Measurements from ENCODE around the gene ASS1.

The ASS1 gene

GRCh38 chr9:130477564-130477963, 32.8 kb downstream of the ASS1 start:
- DNase-seq, result no peak

GRCh38 chr9:130478152-130478551, 33.4 kb downstream of the ASS1 start:
- DNase-seq, result no peak

GRCh38 chr9:130478736-130479575, 34.2 kb downstream of the ASS1 start:
- no peak for DNase-seq

GRCh38 chr9:130479587-130479986, 34.8 kb downstream of the ASS1 start:
- no peak for DNase-seq

GRCh38 chr9:130480673-130481072, 35.9 kb downstream of the ASS1 start:
- no peak for DNase-seq

GRCh38 chr9:130482463-130482862, 37.7 kb downstream of the ASS1 start:
- no peak for DNase-seq

- no peak for DNase-seq
These were observed 38.7 kb downstream of the ASS1 start for GRCh38 chr9:130483371-130483971.

GRCh38 chr9:130484362-130485072, 39.8 kb downstream of the ASS1 start:
- no peak for DNase-seq

GRCh38 chr9:130486103-130486502, 41.3 kb downstream of the ASS1 start:
- DNase-seq, result no peak

GRCh38 chr9:130487500-130487899, 42.7 kb downstream of the ASS1 start:
- no peak for DNase-seq

- no peak for DNase-seq
These were observed 44.0 kb downstream of the ASS1 start for GRCh38 chr9:130488621-130489330.

GRCh38 chr9:130490981-130491380, 46.2 kb downstream of the ASS1 start:
- no peak for DNase-seq

GRCh38 chr9:130491830-130492482, 47.2 kb downstream of the ASS1 start:
- no peak for DNase-seq

GRCh38 chr9:130493021-130493420, 48.3 kb downstream of the ASS1 start:
- no peak for DNase-seq

GRCh38 chr9:130493476-130493875, 48.7 kb downstream of the ASS1 start:
- no peak for DNase-seq

- no peak for DNase-seq
These were observed 50.3 kb downstream of the ASS1 start for GRCh38 chr9:130495067-130495466.

GRCh38 chr9:130497139-130497538, 52.4 kb downstream of the ASS1 start:
- no peak for DNase-seq

- no peak for DNase-seq
These were observed 53.6 kb downstream of the ASS1 start for GRCh38 chr9:130498298-130498917.

GRCh38 chr9:130498918-130499698, 54.3 kb downstream of the ASS1 start:
- no peak for DNase-seq

GRCh38 chr9:130499804-130500263, 55.1 kb downstream of the ASS1 start:
- DNase-seq, result no peak

Measured in NCI-H1930 (cell line).